BE2C (cell line): ENCODE measurements around the gene SULT1B1.

Experiments used
- DNase-seq: peaks from one replicate; pipeline ENCODE4 v3.0.0-alpha.2; 2020
- H3K27me3 ChIP-seq: fragments of 250-450 bp; sonication (Bioruptor Pico); 2 replicates; pipeline ENCODE4 v1.5.1; 2020; ENCODE audit warnings: mild to moderate bottlenecking
- H3K36me3 ChIP-seq: fragments of 250-450 bp; sonication (Bioruptor Pico); 2 replicates; pipeline ENCODE4 v1.5.1; 2020; ENCODE audit warnings: mild to moderate bottlenecking
- H3K4me1 ChIP-seq: fragments of 250-450 bp; sonication (Bioruptor Pico); 2 replicates; pipeline ENCODE4 v1.5.1; 2020
- H3K4me3 ChIP-seq: 2 replicates; pipeline ENCODE4 v1.5.1; 2011; ENCODE audit warnings: low read depth, low read length
- H3K9me3 ChIP-seq: fragments of 250-450 bp; sonication (Bioruptor Pico); 2 replicates; pipeline ENCODE4 v1.5.1; 2020
- CTCF ChIP-seq: IDR thresholded peaks from 2 replicates; pipeline ENCODE4 v1.5.1; 2012; ENCODE audit warnings: mild to moderate bottlenecking, low read depth, low read length

The SULT1B1 gene

GRCh38 chr4:69757464-69757863 is 3.0 kb downstream of the SULT1B1 start:
- no peaks in the 10 kb centered on the region for H3K27me3 ChIP-seq
- no peaks in the 10 kb centered on the region for H3K36me3 ChIP-seq
- TF ChIP-seq CTCF: no peak
- no peaks in the 10 kb centered on the region for H3K9me3 ChIP-seq
- H3K4me1 ChIP-seq: no peaks in the 10 kb centered on the region
- no peak for DNase-seq
- H3K4me3 ChIP-seq: no peak overlapping the region

GRCh38 chr4:69754926-69755580 is 5.4 kb downstream of the SULT1B1 start:
- H3K4me1 ChIP-seq: no peaks in the 10 kb centered on the region
- DNase-seq: no peak
- H3K36me3 ChIP-seq: no peaks in the 10 kb centered on the region
- no peak overlapping the region for H3K4me3 ChIP-seq
- H3K9me3 ChIP-seq: no peaks in the 10 kb centered on the region
- no peaks in the 10 kb centered on the region for H3K27me3 ChIP-seq
- TF ChIP-seq CTCF: no peak

GRCh38 chr4:69753686-69754085 is 6.7 kb downstream of the SULT1B1 start:
- H3K9me3 ChIP-seq: no peaks in the 10 kb centered on the region
- no peaks in the 10 kb centered on the region for H3K27me3 ChIP-seq
- no peaks in the 10 kb centered on the region for H3K4me1 ChIP-seq
- no peaks in the 10 kb centered on the region for H3K36me3 ChIP-seq
- DNase-seq: no peak
- TF ChIP-seq CTCF: no peak
- no peak overlapping the region for H3K4me3 ChIP-seq

- no peaks in the 10 kb centered on the region for H3K27me3 ChIP-seq
- no peak overlapping the region for H3K4me3 ChIP-seq
- no peak for TF ChIP-seq CTCF
- no peaks in the 10 kb centered on the region for H3K9me3 ChIP-seq
- no peaks in the 10 kb centered on the region for H3K36me3 ChIP-seq
- no peaks in the 10 kb centered on the region for H3K4me1 ChIP-seq
- no peak for DNase-seq
Measured at GRCh38 chr4:69750346-69750745, 10.1 kb downstream of the SULT1B1 start.

GRCh38 chr4:69749771-69750170 is 10.6 kb downstream of the SULT1B1 start:
- TF ChIP-seq CTCF: no peak
- no peaks in the 10 kb centered on the region for H3K9me3 ChIP-seq
- no peaks in the 10 kb centered on the region for H3K36me3 ChIP-seq
- DNase-seq: no peak
- H3K27me3 ChIP-seq: no peaks in the 10 kb centered on the region
- no peak overlapping the region for H3K4me3 ChIP-seq
- no peaks in the 10 kb centered on the region for H3K4me1 ChIP-seq

GRCh38 chr4:69748173-69748572 is 12.2 kb downstream of the SULT1B1 start:
- Histone ChIP-seq H3K27me3 (no peaks in the 10 kb centered on the region), H3K36me3 (no peaks in the 10 kb centered on the region), H3K4me3 (no peak overlapping the region), H3K4me1 (no peaks in the 10 kb centered on the region), H3K9me3 (no peaks in the 10 kb centered on the region)
- no peak for DNase-seq
- no peak for TF ChIP-seq CTCF
